ENCODE results near the gene TMEM95.

Gene TMEM95

DNA sequence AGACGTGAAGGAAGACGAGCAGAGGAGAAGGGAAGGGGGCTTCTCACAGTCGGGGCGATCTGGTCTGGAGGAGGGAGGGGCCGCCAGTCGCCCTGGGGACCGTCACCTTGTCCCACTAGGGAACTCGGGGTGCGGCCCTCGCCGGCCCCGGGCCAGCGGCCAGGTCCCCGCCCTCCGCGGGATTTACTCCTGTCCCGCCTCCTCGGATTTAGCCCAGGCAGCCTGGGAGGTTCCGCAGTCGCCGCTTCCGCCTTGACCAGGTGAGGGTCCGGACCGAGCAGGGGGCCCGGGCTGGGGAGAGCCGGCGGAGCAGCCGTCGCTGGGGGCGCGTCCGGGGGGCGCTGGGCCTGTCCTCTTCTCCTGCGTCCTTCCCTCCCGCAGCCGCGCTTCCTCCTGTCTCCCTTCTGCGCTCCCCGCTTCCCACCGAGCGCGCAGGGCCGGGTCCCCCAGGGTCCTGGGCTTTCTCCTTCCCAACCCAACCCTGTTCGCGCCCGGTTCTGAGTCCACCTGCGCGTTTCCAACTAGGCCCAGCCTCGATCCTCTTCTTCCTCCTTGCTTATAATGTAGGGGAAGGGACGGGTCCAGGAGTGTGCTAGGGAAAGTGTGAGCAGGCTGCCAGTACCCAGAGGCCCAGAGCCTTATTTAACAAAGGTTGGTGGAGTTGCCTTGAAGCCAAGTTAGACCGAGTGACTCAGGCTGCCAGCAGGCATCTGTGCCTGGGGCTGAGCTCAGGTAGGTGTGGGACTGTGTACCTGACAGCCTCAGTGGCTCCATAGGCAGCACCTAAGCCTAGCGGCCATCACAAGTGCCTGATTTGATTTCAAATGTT lies 26.1 kb downstream of the TMEM95 start, which contains the start of gene TNK1:
TNK1 (plus strand) TSS at position 235 of the 829 bp plus-strand sequence. CDS start 1,838 bp downstream, outside the sequence.
- FAIRE-seq, result no peak

- no peak for FAIRE-seq
These were observed 27.9 kb downstream of the TMEM95 start for GRCh38 chr17:7382901-7383300.

GRCh38 chr17:7383371-7383741 lies 28.4 kb downstream of the TMEM95 start:
- no peak for FAIRE-seq

- no peak for FAIRE-seq
These were observed 29.0 kb downstream of the TMEM95 start for GRCh38 chr17:7383742-7384488.

- FAIRE-seq, result no peak
These were observed 29.6 kb downstream of the TMEM95 start for GRCh38 chr17:7384489-7385081.

DNA sequence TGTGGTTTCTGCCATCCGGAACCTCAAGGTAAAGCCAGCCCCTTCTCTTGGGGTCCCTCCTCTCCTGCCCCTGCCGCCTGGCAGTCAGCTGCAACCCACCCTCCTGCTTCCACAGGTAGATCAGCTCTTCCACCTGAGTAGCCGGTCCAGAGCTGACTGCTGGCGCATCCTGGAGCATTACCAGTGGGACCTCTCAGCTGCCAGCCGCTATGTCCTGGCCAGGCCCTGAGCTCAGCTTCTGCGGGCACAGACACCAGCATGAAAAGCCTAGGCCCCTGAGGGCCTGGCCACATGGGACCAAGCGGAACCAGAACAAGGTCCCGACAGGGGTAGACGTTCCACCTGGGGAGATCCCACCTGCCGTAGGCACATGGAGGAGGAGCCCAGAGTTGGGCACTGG lies 33.9 kb downstream of the TMEM95 start:
- FAIRE-seq, result no peak

DNA sequence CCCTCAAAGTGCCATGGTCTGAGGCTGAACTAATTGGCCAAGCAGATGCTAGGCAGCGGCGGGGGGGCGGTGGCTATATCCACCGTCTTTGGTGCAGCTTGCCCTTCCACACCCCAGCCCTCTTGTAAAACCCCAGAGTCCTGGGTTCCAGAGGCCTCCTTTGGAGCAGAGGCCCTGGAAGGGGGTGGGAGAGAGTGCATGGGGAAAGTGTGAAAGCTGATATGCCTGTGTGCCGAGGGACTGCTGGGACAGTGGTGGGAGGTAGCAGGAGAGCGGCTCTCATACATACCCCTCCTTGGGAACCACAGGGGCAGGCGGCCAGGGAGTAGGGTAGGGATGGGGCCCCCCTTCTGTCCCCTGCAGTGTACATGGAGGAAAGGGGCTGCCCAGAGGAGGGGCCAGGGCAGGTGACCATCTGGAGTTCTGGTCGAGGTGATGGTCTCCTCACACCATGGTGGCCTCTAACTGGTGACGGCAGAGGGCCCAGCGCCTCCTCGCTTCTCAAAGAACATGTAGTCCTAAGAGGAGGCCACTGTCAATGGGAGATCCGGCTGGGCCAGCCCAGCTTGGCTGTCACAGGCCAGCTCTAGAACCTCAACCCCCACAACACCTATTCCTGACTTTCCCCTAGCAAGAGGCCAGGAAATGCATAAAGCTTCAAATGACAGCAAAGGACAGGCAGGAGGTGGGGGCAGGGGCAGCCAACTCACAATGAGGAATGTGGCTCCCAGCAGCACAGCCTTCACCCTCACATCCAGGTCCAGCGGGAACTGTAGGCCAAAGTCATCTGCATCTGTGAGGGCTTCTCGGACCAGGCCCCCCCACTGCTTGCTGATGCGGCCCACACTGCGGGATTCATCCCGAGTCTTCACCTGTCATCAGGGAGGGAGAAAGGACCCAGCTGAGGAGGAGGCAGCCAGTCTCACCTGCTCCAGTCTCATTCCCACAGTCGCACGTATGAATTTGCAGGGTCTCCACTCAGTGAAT lies 35.3 kb downstream of the TMEM95 start:
- FAIRE-seq, result no peak

DNA sequence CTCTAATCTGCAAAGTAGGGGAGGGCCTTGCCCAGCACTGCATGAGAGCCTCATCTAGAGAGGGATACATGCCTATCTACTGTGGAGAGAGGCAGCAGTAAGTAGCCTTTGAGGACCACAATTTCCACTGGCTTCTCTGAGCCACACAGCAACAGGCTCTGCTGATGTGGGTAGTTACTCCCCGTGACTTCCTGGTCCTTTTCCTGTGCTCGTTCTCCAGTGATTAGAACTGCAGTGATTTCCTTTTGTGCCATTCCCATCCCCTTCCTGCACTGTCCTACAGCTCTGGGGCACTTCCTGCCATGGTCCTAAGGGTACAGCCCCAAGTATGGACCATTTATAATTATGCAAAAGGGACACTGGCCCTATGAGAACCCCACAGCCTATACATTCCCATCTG lies 36.4 kb downstream of the TMEM95 start:
- no peak for FAIRE-seq

- no peak for FAIRE-seq
These were observed 38.0 kb downstream of the TMEM95 start for GRCh38 chr17:7392696-7393612.

DNA sequence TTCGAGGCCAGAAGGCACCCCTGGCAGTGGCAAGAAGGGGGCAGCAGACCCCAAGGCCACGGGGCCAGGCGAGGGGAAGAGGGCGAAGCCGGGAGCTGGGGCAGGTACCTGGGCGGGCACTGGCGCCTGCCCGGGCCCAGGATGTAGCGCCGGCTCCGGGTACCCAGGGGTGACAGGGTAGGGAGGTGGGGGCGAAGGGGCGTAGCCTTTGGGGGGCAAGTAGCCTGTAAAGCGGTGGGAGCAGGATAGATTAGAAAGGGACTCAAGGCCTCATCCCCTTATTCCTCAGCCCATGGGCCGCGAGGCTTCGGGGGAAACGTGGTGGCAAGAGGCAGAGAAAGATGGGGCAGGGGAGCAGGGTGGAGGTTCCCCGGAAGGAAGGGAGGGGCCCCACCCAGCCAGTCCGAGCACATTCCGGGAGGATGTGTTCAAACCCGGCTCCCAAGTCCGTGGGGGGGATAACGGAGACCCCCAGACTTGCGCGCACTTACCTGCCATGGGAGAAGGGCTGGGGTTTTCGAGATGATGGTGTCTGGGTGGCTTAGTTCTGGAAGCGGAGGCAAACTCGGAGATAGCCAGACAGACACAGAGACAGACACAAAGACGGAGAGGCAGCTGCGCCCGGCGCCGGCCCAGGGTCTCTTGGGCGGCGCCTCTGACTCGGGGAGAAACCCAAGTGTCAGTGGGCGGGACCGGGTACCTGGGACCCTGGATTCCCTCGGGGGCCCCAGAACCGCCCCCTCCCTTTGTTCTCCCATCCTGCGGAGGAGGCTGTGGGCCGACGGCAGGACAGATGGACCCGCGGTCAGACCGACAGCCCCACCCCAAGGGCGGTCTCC lies 38.9 kb downstream of the TMEM95 start:
- no peak for FAIRE-seq

DNA sequence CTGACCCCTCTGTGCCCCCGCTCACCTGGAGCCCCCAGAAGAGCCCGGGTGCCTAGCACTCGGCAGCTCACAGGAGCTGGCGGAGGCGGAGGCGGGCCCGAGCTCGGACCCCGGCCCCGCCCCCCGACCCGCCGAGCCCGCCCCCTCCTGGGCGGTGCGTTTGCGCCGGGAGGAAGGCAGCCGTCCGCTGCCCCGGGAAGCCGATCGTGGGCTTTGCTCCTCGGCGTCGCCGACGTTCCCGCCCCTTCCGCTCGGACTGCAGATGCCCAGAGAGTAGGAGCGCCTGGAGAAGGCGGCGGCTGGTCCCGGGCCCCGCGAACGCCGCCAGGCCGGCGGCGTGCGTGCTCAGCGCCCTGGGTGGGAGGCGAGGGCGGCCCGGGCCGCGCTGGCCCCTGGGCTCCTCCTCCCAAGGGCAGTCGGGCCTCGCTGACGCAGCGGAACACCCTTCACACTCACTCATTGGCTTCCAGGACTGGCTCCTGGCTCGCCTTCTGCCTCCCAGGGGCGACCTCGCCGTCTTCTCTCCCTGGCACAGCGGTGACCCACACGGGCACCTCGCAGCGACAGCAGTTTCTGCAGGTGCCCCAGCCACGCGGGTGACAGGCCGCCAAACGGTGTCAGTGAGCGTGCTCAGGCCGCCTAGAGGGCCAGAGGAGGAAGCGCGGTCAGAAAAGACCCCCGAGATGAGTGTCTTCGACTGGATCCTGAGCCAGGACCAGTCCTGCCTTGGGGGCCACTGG lies 39.7 kb downstream of the TMEM95 start, which contains the start of gene PLSCR3:
PLSCR3 (minus strand) TSS at position 74 of the 740 bp plus-strand sequence. CDS start 415 bp downstream, outside the sequence.
- FAIRE-seq, result no peak

- FAIRE-seq, result no peak
These were observed 41.2 kb downstream of the TMEM95 start for GRCh38 chr17:7396147-7396546.

GRCh38 chr17:7398612-7399011 lies 43.7 kb downstream of the TMEM95 start:
- FAIRE-seq, result no peak

DNA sequence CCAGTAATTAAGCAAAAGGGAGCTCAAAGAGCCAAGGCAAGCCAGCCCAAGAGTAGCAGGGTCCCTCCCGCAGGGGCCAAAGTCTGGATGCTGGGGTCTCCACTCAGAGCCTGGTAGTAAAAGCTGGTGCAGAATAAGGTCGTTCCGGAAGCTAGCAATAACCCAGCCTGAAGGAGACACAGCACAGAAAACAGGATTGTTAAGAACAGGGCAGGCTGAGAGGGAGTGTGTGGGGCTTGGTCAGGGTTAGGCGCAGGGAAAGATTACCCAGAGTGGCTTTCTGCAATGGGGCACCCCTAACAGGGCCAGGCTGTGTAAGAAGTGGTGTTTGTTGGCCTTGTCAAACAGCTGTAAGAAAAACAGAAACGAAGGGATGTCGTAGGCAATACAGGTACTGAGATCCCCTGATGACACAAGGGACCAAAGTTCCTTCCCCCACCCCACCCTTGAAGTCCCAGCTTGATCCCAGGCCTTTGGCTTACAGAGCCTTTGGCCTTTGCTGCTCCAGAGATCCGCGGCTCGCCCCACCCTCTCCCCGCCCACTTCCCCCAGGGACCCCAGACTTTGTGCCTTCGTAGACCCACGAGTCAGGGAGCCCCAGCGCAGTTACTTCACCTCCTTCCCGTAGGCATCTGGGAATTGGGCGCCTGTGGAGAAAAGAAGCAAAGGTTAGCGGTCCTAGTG lies 48.2 kb downstream of the TMEM95 start:
- no peak for FAIRE-seq

DNA sequence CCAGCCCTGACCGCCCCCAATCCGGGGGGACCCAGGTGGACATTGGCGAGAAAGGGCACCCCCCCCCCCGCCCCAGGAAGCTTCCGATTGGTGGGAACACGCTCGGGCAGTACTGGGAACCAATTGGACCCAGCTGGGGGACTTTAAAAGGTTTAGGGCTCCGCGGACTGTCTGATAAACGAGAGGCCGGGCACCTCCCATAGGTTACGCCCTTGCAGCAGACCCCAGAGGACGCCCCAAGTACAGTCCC lies 48.7 kb downstream of the TMEM95 start:
- no peak for FAIRE-seq

GRCh38 chr17:7403977-7404736 lies 49.2 kb downstream of the TMEM95 start, which contains the start of gene TMEM256:
TMEM256 (minus strand) TSS chr17:7404097; CDS start chr17:7404084, 13 bp downstream.
- peak; percentile 10 for FAIRE-seq

- no peak for FAIRE-seq
These were observed 49.9 kb downstream of the TMEM95 start for GRCh38 chr17:7404737-7405349.
